HG03521 (cell line): ENCODE results near the gene RNF126.
A peak's percentile ranks its signal among the peaks of the same experiment; 100 is the strongest.

Experiments used
- ATAC-seq: cut with Tn5 transposase; IDR thresholded peaks from one replicate; pipeline ENCODE4 v1.9.1; 2021; ENCODE audit warnings: mild to moderate bottlenecking, moderate library complexity; ENCODE audit not compliant: unreplicated experiment

RNF126 gene

DNA sequence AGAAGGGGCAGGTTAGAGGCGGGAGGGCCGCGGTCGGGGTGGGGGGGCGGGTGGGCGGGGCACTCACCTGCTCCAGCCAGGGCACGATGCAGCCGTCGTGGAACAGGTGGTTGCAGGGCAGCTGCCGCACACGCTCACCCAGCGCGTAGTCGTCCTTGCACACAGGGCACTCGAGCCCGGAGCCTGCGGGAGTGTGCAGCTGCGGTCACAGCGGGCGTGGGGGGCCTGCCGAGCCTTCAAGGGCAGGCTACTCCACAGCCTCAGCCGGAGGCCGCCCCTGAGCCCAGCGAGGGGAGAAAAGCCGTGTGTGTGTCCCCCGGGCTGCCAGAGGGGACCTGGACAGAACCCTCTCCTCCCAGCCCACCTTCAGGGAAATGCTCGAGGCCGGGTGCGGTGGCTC is 14.7 kb downstream of the RNF126 start:
- no peak for ATAC-seq

DNA sequence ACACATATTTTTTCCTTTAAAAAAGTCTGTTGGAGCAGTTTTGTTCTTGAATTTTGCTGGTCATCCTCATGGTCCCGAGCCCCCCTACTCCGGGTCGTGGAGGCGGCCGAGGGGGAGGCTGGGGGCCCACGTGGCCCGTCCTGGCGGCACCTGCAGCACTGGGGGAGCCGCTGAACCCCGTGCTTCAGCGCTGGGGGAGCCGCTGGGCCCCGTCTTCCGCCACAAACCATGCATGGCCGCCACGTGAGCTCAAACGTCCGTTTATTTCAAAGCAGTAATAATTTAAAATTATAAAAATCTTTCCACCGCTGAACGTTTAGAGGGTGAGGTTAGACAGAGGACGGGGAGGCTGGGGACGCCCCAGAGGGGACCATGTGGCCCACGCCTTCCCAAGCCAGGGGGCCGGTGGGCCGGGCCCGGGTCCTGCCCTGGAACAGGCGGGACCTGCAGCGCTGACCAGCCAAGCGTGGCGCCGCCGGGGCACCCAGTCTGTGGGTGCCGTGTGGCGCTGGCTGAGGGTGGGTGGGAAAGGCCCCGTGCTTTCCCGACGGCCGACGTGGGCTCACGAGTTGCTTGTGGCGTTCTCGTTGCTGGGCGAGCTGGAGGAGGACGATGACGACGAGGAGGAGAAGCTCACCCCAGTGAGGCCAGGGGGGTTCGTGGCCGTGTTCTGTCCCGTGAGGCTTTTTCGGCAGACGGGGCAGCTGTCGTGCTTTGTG is 15.3 kb downstream of the RNF126 start:
- ATAC-seq = no peak

DNA sequence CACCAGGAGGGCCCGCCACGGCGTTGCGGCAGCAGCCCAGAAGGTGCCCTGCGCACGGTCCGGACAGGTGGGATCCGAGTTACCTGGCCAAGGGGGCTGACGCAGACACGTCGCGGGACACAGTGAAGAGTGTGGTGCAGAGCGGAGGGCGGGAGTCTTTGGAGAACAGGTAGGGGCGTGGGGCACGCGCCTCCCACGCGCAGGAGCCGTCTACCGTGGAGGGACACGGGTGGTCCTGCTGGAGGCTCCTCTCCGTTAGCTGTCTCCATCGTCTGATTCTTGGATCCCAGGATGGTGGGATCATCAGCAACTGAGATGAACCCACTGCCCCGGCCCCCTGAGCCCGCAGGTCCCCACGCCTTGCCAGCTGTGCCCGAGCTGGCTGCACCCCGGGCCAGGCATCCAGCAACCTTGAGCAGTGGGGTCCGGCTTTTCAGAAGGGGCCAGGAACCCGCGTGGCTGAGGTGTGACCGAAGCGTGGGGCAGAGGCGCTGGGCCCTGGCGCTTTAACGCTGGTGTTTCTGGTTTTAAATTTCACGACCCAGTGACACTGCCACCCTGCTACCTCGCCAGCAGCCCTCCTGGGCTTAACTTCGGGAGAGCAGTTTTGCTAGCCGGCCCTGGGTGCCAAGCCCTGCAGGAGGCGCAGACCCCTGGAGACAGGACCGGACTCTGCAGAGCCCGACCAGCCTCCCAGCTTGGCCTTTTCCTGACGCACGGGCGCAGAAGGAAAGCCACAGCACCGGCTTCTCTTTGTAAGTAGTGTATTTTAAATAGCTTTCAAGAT is 16.0 kb downstream of the RNF126 start:
- no peak for ATAC-seq

DNA sequence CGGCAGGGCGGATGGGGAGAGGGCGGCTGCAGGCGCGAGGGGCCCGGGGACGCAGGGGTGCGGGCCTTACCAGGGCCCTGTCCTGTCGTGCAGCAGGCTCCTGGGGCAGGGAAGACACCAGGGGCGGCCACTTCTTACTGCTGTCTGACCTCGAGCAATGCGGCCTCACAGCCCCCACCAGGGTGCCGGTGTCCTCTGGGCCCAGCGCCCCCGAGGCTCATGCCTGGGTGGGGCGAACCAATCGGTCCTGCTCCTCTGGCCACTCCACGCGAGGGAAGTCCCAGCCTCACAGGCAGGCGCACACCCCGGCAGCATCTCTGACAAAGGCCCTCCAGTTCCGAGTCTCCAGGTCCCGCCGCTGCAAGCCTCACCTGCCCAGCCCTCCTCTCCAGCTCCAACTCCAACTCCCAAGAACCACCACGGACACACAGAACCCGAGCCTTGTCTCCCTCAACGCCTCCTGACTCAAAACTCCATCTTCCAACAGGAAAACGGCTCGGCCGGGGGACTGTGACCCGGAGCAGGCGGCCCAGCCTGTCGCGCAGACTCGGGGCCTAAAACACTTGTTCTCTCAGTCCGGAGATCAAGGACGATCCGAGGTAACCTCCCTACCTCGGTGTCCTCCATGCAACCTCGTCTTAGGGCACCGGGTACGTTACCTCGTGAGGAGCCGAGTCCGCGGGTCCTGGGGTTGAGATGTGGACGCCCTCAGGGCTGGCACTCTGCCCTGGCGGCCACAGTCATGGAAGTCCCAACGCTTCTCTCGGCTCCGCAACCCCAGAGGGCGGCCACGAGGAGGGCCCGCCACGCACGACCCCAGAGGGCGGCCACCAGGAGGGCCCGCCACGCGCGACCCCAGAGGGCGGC is 16.9 kb downstream of the RNF126 start:
- no peak for ATAC-seq

DNA sequence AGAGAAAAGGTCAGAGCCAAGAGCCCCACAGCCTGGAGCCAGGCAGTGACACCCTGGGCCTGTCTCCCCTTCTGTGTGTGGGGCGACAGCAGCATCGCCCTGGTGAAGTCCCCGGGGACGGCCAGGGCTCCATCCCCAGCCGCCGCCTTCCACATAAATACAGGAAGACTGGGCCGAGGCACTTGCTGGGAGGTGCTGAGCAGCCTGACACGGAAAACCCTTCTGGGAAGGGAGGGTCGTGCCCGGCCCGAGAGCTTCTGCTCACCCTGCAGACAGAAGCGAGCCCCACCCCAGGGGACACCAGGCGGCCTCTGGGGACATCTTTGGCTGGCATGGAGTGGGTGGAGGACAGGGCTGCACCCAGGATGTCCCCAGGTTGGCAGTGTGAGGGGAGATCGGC is 18.2 kb downstream of the RNF126 start:
- no peak for ATAC-seq

DNA sequence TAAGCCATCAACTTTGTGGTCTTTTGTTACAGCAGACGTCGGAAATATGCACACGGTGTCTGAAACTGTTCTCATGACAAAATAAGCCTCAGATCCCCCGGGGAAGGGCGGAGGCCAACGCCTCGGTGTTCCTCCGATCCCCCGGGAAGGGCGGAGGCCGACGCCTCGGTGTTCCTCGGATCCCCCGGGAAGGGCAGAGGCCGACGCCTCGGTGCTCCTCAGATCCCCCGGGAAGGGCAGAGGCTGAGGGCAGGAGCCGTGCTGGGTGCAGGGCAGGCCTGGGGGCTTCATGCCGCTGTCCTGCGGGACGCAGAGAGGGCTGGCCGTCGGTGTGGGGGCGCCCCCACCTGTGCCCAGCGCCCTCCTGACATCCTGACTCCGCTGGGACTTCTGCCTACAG is 18.7 kb downstream of the RNF126 start:
- ATAC-seq = no peak

DNA sequence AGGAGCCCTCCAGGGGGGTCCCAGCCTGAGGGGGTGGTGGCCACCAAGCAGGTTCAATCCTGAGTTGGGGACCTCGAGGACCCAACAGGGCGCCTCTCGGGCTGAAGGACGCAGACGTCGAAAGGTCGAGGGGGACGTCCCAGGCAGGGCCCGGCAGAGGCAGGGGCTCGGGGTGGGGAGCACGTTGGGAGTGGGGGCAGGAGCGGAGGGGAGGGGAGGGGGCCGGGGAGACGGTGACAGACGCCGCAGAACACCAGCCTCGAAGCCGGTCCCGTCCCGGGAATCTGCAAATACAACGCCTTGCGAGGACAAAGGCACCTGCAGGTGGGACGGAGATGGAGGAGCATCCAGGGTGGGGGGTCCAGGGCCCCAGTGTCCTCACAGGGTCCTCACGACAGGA is 19.3 kb downstream of the RNF126 start:
- no peak for ATAC-seq

DNA sequence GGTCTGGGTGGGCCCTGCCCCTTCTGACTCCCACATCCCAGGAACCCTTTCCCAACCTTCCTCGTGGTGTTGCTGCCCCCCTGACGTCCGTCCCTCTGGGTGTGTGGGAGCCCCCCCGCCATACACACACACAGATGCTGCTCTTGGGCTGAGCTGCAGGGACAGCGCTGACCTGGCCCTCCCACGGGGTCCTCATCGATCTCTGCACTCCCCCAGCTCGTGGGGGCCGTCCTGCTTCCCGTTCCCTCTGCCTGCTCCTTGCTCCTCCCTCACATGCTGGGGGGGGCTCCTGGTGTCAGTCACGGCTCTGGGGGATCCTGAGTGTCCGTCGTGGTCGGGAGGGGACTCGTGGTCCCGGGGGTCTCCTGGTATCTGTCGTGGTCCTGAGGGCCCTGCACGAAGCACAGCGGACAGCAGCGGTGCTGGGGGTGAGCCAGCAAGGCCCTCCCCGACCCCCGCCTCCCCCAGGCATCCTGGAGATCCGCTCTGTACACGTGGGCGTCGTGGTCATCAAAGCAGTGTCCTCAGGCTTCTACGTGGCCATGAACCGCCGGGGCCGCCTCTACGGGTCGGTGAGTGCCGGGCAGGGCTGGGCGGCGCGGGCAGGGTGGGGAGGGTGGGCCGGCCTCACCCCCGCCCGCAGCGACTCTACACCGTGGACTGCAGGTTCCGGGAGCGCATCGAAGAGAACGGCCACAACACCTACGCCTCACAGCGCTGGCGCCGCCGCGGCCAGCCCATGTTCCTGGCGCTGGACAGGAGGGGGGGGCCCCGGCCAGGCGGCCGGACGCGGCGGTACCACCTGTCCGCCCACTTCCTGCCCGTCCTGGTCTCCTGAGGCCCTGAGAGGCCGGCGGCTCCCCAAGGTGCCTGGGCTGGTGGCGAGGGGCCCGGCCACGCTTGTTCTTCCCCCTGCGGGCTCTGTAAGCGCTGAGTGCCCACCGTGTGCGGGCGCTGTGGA is 20.0 kb downstream of the RNF126 start:
- no peak for ATAC-seq

DNA sequence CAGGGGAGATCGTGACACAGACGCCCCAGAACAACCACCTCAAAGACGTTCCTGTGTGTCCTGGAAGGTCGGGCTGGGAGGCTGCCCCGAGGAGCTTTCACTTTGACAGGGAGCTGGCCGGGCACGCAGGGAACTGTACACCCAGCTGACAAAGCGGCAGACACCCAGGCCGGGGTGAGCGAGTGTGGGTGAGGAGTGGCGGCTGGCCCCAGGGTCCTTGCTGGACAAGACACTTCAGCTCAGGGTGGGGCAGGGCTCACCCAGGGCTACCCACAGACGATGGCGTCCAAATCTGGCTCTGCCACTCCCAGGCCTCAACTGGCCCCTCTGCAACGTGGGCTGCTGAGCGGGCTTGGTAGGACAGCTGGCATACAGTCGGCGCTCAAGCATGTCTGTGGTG is 21.3 kb downstream of the RNF126 start:
- no peak for ATAC-seq

DNA sequence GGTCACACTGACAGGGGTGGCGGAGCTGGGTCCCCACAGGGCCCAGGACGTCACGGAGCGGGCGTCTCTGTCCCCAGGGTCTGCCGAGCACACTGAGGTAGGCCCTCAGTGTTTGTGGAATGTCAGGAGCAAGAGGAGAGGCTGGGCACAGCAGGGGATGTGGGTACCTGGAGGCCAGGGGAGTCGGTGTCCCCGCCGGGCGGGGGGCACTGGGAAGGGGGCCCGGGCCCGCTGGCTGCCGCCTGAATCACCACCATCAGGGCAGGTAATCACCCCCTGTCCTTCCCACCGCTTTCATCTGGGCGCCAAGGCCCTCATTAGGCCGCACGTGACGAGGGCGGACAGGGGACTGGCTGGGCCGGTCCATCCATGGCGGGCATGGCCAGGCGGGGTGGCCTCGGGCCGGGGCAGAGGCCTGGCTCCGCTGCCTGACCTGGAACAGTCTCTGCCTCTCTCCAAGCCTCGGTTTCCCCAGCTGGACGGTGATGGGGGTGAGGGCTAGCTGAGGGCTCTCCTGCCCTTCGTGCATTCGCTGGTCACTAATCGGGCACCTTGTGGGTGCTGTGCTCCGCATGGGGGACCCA is 22.3 kb downstream of the RNF126 start:
- no peak for ATAC-seq

DNA sequence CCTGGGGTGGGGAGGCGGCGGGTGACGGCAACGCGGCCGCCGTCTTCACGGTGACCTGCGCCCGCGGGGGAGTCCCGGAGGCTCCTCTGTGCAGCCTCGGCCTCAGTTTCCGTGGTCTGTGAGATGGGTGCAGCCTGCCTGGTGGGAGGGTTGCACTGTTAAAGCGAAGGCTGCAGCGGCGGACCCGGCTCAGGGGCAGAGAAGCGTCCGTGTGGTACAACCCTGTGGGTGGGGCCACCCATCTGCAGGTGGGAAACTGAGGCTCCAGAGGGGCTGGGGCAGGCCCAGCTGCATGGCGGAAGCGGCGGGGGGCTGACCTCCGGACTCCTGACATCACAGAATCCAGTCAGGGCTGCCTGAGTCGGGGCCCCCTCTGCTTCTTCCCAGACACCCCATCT is 22.9 kb downstream of the RNF126 start:
- no peak for ATAC-seq

DNA sequence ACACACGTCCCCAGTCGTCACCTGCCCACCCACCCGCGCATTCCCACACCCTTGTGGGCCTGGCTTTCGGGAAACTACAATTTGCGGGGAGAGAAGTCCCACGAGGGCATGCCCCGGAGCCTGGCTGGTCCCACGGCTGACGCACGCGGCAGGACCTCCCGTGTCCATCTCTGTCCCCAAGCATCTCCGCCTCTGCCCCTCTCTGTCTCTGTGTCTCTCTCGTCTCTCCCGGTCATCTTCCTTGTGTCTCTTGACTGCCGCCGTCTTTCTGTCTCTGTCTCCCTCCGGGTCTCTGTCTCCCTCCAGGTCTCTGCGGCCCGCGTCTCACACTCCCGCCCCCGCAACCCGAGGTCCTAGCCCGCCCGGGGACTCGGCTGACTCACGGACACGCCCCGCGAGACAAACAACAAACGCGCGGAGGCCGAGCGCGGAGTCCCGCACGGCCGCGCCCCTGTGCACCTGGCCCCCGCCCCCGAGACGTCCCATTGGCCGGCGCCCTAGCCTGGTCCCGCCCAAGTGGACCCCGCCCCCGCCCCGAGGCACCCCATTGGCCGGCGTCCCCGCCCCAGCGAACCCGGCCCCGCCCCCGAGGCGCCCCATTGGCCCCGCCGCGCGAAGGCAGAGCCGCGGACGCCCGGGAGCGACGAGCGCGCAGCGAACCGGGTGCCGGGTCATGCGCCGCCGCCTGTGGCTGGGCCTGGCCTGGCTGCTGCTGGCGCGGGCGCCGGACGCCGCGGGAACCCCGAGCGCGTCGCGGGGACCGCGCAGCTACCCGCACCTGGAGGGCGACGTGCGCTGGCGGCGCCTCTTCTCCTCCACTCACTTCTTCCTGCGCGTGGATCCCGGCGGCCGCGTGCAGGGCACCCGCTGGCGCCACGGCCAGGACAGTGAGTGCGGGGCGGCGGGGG is 23.5 kb downstream of the RNF126 start, which contains the start of gene FGF22:
FGF22 (plus strand) TSS at position 627 of the 908 bp plus-strand sequence; CDS start at position 674, 47 bp downstream.
- peak; percentile 73 for ATAC-seq

DNA sequence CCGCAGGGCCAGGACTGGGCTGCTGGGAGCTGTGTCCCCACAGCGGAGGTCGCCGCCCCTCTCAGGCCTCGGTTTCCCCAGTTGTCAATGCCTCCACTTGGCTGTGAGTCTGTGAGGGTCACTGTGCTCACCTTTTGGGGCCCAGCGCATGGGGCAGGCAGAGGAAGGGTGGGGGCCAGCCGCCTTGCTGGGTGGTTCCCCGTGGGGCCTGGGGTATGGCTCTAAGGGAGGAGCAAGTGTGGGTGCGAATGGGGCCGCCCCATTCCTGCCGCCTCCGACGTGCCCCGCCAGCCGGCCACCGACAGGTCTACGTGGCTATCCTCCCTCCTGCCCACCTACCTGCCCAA is 24.1 kb downstream of the RNF126 start:
- no peak for ATAC-seq

DNA sequence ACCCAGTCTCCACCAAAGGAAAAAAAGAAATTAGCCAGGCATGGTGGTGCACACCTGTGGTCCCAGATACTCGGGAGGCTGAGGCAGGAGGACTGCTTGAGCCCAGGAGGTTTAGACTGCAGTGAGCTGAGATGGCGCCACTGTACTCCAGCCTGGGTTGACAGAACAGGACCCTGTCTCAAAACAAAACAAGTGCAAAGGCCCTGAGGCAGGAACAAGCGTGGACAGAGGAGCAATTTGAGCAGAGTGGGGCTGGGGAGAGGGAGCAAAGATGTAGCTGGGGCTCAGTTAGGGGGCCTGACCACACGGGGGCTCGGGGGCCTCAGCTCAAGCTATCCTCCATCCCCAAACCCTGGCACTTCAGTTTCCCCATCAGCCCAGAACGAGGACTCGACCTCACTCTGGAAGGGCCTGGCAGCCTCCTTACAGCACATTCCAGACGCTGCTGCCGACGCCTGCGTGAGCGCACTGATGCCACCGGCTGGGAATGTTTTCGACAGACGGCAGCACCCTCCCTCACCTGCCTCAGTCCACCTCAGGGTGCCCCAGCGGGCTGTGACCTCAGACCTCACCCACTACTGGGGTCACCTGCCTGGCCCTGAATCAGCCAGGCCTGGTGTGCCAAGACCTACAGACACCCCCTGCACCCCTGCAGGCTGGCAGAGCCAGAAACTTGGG is 27.9 kb downstream of the RNF126 start:
- ATAC-seq = no peak

DNA sequence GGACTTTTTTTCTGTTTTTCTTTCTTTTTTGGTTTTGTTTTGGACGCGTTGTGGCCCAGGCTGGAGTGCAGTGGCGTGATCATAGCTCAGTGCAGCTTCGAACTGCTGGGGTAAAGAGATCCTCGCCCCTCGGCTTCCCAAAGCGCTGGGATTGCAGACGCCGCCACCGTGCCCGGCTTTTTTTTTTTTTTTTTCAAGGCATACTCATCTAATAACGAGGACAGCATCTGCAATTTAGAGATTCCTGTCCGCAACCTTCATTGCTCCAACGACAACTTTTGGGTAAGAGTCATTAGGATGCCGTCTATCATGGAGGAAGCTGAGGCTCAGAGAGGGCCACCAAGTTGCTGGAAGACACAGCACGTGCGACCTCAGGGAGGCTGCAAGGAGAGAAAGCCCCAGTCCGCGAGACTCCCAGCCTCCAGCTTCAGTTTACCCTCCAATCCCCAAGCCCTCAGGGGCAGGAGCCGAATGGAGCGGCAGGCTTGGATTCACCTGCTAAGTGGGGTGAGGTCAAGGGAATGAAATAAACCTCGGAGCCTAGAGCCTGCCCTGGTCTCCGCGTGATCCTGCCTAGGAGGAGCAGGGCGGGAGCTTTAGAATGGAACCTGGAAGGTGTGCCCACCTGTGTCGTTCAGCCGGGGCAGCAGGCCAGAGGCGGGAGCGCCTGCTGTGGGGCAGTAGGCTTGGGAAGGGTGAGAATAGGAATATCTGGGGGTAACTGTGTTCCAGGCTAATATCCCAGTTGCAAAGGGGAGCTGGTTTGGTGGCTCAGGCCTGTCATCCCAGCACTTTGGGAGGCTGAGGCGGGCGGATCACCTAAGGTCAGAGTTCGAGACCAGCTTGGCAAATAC is 29.0 kb downstream of the RNF126 start:
- no peak for ATAC-seq

DNA sequence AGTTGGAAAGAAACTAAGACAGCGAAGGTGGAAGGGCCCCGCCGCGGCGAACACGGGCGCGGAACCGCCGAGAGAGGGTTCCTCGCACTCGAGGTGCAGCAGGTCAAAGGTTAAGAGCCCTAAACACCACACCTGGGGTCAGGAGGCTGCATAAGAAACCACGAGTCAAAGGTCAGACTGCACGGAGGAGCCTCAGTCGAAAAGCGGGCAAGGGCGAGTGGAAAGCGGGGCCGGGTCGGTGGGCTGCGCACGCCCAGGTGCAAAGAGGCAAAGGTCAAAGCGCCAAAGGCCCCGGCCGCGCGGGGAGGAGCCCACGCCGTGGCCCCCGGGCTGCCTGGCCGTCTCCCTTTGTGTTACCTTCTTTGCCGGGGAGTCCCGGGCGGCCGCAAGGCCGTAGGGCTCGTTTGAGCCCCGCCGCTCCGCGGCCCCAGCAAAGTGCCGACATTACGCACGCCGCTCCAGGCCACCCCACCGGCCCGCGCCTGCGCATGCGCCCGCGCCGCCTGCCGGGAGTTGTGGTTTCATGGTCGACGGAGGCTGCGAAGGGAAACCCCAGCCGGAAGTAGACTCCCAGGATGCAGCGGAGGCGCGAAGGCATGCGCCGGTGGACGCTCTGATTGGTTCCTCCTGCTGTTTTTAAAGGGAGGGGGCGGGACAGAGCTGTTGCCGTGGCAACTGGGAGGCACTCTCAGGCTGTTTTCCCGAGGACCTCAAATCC is 29.8 kb downstream of the RNF126 start, which contains the start of gene POLRMT:
POLRMT (minus strand) TSS at position 470 of the 718 bp plus-strand sequence; CDS start at position 445, 25 bp downstream.
- peak; percentile 87 for ATAC-seq
